HUDEP-2 (cell line): ENCODE results near the gene SANBR.
"Not testable (repeated sequence)": the region's sequence is repeated elsewhere in the genome, so short reads cannot be mapped to it uniquely, and the experiment has no call there.

Experiments
- DNase-seq, 76 experiments: peaks; one replicate each; lab custom pipeline; 2025; ENCODE audit not compliant: unreplicated experiment in 76 of 76; lab: John Stamatoyannopoulos, UW

Gene SANBR

DNA sequence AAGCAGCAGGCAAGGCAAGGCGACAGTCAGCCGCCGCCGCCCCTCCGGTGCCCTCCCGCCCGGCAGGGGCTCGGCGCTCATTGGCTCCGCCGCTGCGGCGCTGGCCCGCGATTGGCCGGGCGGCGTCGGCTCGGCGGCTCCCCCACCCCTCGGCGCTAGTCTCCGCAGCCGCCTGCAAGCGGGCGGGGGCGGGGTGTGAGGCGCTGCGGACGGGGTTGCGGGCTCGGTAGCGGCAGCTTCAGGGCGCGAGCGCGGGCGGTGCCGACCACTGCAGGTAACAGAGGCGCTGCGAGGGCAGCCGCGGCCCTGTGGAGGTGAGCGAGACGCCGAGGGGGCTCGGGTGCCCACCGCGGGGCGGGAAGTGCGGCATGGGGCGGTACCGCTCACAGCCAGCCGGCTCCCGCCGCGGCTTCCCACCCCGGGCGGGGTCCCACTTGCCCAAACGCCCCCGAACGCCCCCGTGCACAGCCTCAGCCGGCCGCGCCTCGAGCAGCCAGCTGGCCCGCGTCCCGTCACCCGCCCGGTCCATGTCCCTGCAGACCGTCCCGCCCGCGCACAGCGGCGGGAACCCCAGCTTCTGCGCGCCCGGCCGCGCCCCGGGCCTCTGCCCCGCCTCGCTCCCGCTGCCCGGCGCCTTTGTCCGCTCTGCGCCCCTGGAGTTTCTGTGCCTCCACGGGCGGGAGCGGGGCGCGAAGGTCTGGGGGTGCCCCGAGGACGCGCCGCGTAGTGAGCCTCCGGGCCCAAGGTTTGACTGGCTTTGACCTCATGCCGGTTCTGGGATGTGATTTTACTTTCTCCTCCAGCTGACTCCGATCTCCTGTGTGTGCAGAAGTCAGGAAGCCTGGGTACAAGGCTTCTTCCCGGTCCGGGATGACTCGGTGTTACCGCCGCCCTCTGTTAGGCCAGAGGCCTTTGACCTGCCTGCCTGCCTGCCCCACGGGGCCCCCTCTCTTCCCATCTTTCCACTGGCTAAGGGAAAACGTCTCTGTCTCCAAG is at the start of gene SANBR:
Gene SANBR, plus strand, starts transcription at position 158 of the 996 bp plus-strand sequence. CDS start 4,480 bp downstream, outside the sequence.
- DNase-seq: peak in 73 of 76 experiments; percentile 46 to 89 (median 79)

DNA sequence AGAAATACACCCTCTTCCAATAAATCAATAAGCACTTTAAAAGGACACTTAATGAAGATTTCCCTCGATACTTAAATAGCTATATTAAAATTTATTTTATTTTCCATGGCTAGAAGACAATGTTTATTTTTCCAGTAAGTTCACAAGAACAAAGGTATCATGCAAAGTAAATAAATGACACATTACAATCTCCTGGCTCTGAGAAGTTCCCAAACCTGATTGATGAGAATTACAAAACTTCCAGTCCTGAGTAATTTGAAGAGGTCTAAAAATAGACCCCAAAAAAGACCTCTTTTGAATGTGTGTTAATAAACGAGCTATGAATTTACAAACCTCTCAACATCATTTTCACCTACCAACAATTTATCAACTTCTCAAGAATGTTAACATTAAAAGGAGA is 49.7 kb upstream of the SANBR start:
- no peak for DNase-seq

DNA sequence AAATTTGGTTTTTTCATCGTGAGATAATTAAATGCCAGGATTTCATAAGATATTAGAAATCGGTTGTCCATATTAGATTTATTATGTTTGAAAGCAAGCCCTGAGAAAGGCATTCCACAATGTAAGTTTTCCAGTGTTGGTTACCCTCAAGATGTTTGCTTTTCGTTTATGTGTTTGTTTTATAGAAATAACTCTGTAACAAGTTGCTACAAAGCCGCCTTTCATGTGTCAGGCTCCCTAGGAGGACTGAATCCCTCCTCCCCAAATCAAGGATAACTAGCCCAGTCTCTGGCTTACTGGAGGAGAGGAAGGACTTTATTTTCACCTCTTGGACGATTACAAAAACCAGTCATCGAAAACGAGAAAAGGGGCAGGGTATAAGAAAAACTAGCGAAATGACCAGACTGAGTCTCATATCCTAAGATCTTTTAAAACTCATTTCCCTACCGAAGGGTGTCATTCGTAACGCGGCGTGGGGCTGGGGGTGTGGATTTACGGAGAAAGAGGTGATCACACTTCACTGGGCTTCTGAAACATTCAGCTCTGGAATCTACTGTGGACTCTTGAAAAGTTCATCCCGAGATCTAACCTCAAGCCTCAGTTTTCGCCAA is 49.2 kb upstream of the SANBR start:
- DNase-seq: no peak

DNA sequence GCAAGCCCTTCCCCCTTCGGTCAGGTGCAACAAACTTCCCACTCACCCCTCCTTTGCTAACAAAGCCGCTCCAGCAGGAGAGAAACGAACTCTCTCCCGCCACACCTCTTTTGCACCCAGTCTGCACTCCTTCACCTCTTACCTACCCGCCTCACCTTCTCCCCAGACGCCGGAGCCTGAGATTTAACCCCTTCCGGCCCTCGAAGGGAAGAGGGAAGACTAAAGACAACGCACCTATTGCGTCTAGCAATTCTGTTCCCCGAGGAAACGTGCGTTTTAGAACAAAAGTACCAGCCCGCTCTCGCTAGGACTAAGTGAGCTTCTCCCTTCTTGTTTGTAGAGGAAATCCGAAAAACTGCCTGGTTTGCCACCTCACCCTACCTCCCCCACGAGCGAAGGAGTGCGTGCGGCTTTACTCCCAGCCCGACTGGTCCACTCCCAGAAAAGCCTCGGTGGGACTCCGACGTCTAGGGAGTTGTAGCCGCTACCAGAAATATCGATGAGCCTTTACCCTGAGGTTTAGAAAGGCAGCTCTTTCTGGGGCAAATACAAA is 48.6 kb upstream of the SANBR start:
- peak in 73 of 76 experiments; percentile 18 to 94 (median 65) for DNase-seq

GRCh38 chr2:61017556-61018317 is 47.9 kb upstream of the SANBR start, which contains the start of the genes PEX13 and PUS10:
TSS of gene PEX13 (plus strand) at chr2:61017720. CDS start at chr2:61017760, 40 bp downstream.
TSS of gene PUS10 (minus strand) at chr2:61018255. CDS start at chr2:61011890, 6,365 bp downstream.
- peak in 69 of 76 experiments; percentile 3 to 94 (median 65) for DNase-seq

- peak in 5 of 76 experiments; percentile 6 to 31 (median 15) for DNase-seq
These were observed 47.3 kb upstream of the SANBR start for GRCh38 chr2:61018318-61018755.

DNA sequence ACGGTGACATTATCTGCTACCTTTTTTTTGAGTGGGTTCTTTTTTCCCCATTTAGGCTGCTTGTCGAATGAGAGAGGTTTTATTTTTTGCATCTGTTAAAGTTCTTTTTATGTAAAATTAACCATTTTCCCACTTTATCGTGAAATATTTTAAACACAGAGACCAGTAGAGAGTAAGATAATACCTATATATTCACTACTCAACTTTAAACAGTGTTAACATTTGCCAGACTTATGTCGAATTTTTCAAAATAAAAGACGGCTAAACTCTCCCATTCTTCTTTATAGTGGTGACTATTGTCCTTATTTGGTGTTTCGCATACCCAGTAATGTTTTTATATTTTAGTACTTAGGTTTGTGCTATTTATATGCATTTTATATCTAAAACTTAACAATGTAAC is 46.9 kb upstream of the SANBR start:
- DNase-seq: no peak

- no peak for DNase-seq
These were observed 44.4 kb upstream of the SANBR start for GRCh38 chr2:61021228-61021660.

GRCh38 chr2:61023670-61024069 is 42.0 kb upstream of the SANBR start:
- no peak for DNase-seq

DNA sequence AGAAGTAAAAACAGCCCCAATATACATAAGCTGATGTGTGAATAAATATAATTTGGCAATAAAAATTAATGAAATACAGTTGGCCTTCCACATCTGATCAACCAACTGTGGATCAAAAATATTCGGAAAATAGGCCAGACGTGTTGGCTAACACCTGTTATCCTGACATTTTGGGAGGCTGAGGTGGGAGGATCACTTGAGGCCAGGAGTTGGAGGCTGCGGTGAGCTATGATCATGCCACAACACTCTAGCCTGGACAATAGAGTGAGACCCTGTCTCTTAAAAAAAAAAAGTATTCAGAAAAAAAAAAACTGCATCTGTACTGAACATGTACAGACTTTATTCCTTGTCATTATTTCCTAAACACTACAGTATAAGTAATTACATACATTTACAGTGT is 36.1 kb upstream of the SANBR start:
- no peak for DNase-seq

DNA sequence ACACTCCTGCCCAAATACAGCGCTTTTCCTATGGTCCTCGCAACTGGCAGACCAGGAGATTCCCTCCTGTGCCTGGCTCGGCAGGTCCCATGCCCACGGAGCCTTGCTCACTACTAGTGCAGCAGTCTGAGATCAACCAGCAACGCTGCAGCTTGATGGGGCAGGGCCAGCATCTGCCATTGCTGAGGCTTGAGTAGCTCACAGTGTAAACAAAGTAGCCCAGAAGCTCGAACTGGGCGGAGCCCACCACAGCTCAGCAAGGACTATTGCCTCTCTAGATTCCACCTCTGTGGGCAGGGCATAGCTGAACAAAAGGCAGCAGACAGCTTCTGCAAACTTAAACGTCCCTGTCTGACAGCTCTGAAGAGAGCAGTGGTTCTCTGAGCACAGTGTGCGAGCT is 31.1 kb upstream of the SANBR start:
- not testable (repeated sequence) for DNase-seq

- DNase-seq: not testable (repeated sequence)
These were observed 29.0 kb upstream of the SANBR start for GRCh38 chr2:61036643-61037042.

DNA sequence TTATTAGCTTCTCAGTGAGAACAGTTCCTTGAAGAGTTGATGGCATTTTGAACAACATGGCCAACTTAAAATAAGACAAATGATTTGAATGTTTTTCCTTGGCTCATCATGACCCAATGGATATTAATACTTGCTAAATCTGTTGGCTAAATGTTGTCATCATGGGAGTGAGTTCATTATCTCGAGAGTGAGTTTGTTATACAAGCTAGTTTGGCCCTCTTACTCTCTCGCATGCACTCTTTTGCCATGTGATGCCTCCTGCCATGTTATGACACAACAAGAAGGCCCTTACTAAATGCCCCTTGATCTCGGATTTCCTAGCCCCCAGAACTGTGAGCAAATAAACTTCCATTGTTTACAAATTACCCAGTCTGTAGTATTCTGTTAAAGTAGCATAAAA is 22.9 kb upstream of the SANBR start:
- no peak for DNase-seq

- no peak for DNase-seq
These were observed 21.0 kb upstream of the SANBR start for GRCh38 chr2:61044636-61045035.

GRCh38 chr2:61045226-61045625 is 20.4 kb upstream of the SANBR start:
- no peak for DNase-seq

DNA sequence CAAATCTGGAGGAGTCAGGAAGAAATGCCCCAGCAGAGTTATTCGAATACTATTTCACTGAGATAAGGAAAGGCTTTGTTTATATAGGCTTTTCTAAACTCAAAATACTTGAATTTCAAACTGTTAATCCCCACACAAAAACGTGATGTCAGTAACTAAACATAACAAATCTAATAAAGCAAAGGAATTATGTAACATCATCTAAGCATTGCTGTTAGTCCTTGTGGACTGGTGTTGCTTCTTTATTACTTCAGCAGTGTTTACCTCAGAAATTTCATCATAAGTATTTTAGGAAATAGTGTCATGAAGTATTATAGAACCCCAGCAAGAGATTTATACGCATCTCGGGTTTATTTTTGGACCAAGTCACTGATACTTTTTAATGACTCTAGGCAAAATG is 19.7 kb upstream of the SANBR start:
- DNase-seq: no peak

GRCh38 chr2:61055557-61055956 is 10.1 kb upstream of the SANBR start:
- DNase-seq: no peak

- no peak for DNase-seq
These were observed 8.1 kb upstream of the SANBR start for GRCh38 chr2:61057562-61057961.

GRCh38 chr2:61059382-61059781 is 6.3 kb upstream of the SANBR start:
- no peak for DNase-seq

GRCh38 chr2:61074100-61074499 is 8.4 kb downstream of the SANBR start:
- DNase-seq: no peak
